Anterior cingulate cortex (tissue), 58 donors: ENCODE data around the gene BCL2L11.

Experiments used
- DNase-seq, 58 donors: peaks; one replicate each; lab custom pipeline; 2025; lab: John Stamatoyannopoulos, UW

BCL2L11 gene

GRCh38 chr2:111167076-111167862 lies 46.6 kb downstream of the BCL2L11 start:
- no peak for DNase-seq

GRCh38 chr2:111167863-111168162 lies 47.1 kb downstream of the BCL2L11 start:
- DNase-seq, result no peak

GRCh38 chr2:111168528-111169239 lies 48.0 kb downstream of the BCL2L11 start:
- DNase-seq, result peak in 10 of 58 donors; percentile 8 to 37 (median 23)

GRCh38 chr2:111169268-111169667 lies 48.6 kb downstream of the BCL2L11 start:
- peak in 4 of 58 donors; percentile 16 to 28 (median 20) for DNase-seq

- no peak for DNase-seq
Observed at GRCh38 chr2:111169924-111170323, 49.2 kb downstream of the BCL2L11 start.

- DNase-seq, result no peak
Observed at GRCh38 chr2:111171337-111171930, 50.7 kb downstream of the BCL2L11 start.

GRCh38 chr2:111172666-111173065 lies 52.0 kb downstream of the BCL2L11 start:
- DNase-seq, result no peak

GRCh38 chr2:111173338-111173737 lies 52.6 kb downstream of the BCL2L11 start:
- DNase-seq, result no peak

- no peak for DNase-seq
Observed at GRCh38 chr2:111173856-111174255, 53.1 kb downstream of the BCL2L11 start.

GRCh38 chr2:111175615-111176014 lies 54.9 kb downstream of the BCL2L11 start:
- no peak for DNase-seq

GRCh38 chr2:111176388-111176787 lies 55.7 kb downstream of the BCL2L11 start:
- no peak for DNase-seq

- no peak for DNase-seq
Observed at GRCh38 chr2:111176867-111177266, 56.2 kb downstream of the BCL2L11 start.

- DNase-seq, result no peak
Observed at GRCh38 chr2:111178296-111178695, 57.6 kb downstream of the BCL2L11 start.

- no peak for DNase-seq
Observed at GRCh38 chr2:111178730-111179405, 58.2 kb downstream of the BCL2L11 start.

- no peak for DNase-seq
Observed at GRCh38 chr2:111182121-111182520, 61.4 kb downstream of the BCL2L11 start.

GRCh38 chr2:111182740-111183139 lies 62.0 kb downstream of the BCL2L11 start:
- DNase-seq, result no peak

GRCh38 chr2:111184725-111185310 lies 64.1 kb downstream of the BCL2L11 start:
- DNase-seq, result peak in 2 of 58 donors; percentile 19 to 20

- peak in 3 of 58 donors; percentile 7 to 47 (median 24) for DNase-seq
Observed at GRCh38 chr2:111185361-111186022, 64.8 kb downstream of the BCL2L11 start.

GRCh38 chr2:111186121-111186715 lies 65.5 kb downstream of the BCL2L11 start:
- DNase-seq, result no peak

GRCh38 chr2:111186933-111187332 lies 66.2 kb downstream of the BCL2L11 start:
- DNase-seq, result no peak
